Glomerular endothelial cell (primary cell): ENCODE results near the gene TOMM6. TPM values are rescaled to one million over a fixed set of nuclear protein-coding genes. Genes with fewer than 3 reads are reported as not detected.
"Not testable (repeated sequence)": the region's sequence is repeated elsewhere in the genome, so short reads cannot be mapped to it uniquely, and the experiment has no call there.

Experiments
- DNase-seq: peaks from one replicate; pipeline ENCODE4 v3.0.0-alpha.2; 2011; ENCODE audit warnings: low read depth, low spot score; ENCODE audit errors: extremely low read depth
- total RNA-seq: library from RNA; depleted of rRNA; stranded (reverse); fragments of >200 nt; gene quantifications from 2 replicates; pipeline ENCODE4 v1.2.3, GENCODE V29; 2015

Gene TOMM6
- total RNA-seq, 1 donor from 2014 or later: 169 TPM

GRCh38 chr6:41783106-41783780, 4.3 kb upstream of the TOMM6 start:
- DNase-seq: no peak

- no peak for DNase-seq
Measured at GRCh38 chr6:41784581-41785171, 2.8 kb upstream of the TOMM6 start.

GRCh38 chr6:41785254-41785653, 2.2 kb upstream of the TOMM6 start:
- DNase-seq: no peak

- DNase-seq: no peak
Measured at GRCh38 chr6:41785689-41786450, 1.6 kb upstream of the TOMM6 start.

- DNase-seq: no peak
Measured at GRCh38 chr6:41786451-41787218, 859 bp upstream of the TOMM6 start.

- no peak for DNase-seq
Measured at GRCh38 chr6:41789390-41789724, 1.9 kb downstream of the TOMM6 start.

GRCh38 chr6:41790045-41790444, 2.6 kb downstream of the TOMM6 start:
- DNase-seq: no peak

- no peak for DNase-seq
Measured at GRCh38 chr6:41791305-41791704, 3.8 kb downstream of the TOMM6 start.

GRCh38 chr6:41791984-41792383, 4.5 kb downstream of the TOMM6 start:
- no peak for DNase-seq

GRCh38 chr6:41796474-41796873, 9.0 kb downstream of the TOMM6 start:
- DNase-seq: no peak

- no peak for DNase-seq
Measured at GRCh38 chr6:41798901-41799558, 11.5 kb downstream of the TOMM6 start.

GRCh38 chr6:41799559-41799911, 12.0 kb downstream of the TOMM6 start:
- no peak for DNase-seq

GRCh38 chr6:41801380-41801779, 13.9 kb downstream of the TOMM6 start:
- DNase-seq: no peak

GRCh38 chr6:41805830-41806774, 18.6 kb downstream of the TOMM6 start:
- DNase-seq: no peak

GRCh38 chr6:41811095-41811494, 23.6 kb downstream of the TOMM6 start:
- no peak for DNase-seq

GRCh38 chr6:41811946-41812345, 24.5 kb downstream of the TOMM6 start:
- DNase-seq: not testable (repeated sequence)

GRCh38 chr6:41813469-41813868, 26.0 kb downstream of the TOMM6 start:
- no peak for DNase-seq

GRCh38 chr6:41813956-41814355, 26.5 kb downstream of the TOMM6 start:
- no peak for DNase-seq

GRCh38 chr6:41814629-41815028, 27.1 kb downstream of the TOMM6 start:
- DNase-seq: no peak

- no peak for DNase-seq
Measured at GRCh38 chr6:41815587-41815986, 28.1 kb downstream of the TOMM6 start.
